ENCODE data around the gene TRIM24.
"Not testable (repeated sequence)": the region's sequence is repeated elsewhere in the genome, so short reads cannot be mapped to it uniquely, and the experiment has no call there.

Gene TRIM24

DNA sequence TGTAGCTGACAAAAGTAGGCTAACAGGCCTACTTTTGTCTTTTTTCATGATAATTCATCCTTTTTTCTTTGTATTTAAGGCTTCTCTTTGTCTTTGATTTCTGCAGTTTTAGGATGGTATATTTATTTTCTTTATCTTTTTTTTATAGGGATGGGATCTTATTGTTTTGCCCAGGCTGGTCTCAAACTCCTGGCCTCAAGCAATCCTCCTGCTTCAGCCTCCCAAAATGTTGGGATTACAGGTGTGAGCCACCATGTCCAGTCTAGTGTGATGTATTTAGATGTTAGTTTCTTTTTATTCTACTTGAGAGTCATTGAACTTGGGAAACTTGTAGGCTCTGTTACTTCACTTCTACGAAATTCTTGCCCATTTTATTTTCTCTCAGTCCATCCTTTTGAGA lies 35.4 kb downstream of the TRIM24 start:
- DNase-seq (ENCODE audit: low read depth): no peak

DNA sequence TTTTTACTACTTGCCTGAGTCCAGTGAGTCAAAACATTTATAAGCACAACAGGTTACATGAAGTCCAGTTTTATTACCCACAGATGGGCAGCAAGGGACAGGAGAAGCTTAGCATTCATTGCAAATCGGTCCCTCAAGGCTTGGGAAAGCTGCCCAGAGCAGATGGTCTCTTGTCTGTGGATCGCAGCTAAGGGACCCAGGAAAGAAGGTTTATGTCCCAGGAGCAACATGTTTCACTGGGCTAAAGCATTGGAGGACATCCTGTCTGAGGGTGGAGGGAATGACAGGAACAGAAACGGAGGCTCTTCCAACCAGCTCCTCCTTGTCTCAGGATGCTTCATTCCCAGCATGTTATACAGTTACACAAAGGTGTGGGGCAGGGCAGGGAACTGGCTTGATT lies 39.3 kb downstream of the TRIM24 start:
- no peak for DNase-seq (ENCODE audit: low read depth)

DNA sequence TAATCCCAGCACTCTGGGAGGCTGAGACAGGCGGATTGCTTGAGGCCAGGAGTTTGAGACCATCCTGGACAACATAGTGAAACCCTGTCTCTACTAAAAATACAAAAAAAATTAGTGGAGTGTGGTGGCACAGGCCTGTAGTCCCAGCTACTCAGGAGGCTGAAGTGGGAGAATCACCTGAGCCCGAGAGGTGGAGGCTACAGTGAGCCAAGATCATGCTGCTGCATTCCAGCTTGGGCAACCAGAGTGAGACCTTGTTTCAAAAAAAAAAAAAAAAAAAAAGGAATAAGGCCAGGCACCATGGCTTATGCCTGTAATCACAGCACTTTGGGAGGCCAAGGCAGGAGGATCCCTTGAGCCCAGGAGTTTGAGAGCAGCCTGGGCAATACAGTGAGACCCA lies 40.2 kb downstream of the TRIM24 start:
- not testable (repeated sequence) for DNase-seq (ENCODE audit: low read depth)

DNA sequence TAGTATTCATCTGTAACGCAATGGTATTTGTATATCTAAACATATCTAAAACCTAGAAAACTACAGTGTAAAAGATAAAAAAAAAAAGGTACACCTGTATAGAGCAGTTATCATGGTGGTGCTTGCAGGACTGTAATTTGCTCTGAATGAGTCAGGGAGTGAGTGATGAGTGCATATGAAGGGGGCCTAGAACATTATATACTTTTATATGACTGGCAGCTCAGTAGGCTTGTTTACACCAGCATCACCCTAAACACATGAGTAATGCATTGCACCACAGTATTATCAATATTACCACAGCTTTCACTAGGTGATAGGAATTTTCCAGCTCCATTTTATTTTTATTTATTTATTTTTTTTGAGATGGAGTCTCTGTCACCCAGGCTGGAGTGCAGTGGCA lies 40.8 kb downstream of the TRIM24 start:
- no peak for DNase-seq (ENCODE audit: low read depth)

DNA sequence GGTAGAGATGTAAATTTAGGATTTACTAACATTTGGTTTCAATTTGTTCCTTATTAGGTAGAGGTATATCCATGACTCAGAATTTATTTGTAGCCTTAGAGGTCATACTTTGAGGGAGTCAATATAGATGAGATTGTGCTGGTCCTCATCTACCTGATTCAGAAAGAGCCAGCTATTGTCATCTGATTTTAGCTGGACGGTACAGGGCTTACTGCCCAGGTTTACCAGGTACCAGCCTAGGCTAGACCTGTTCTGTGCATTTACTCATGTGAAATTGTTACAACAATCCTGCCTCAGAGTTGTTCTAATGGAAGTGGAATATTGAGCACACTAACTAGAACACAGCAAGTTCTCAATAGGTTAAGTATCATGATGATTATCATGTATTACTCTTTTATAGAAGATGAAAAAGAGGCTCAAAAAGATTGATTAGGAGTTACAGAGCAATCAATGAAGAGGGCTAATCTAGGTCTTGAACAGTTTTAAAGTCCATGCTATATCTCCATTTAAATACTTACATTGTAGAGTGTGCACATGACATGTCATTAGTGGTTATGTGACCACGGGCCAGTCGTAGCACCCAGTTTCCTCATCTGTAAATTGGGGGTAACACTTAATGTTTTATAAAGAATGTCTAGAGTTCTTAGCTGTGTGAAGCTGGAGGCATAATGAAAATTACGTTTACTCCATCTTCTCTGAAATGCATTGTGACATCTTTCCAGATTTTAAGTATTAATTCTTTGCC lies 42.1 kb downstream of the TRIM24 start:
- no peak for DNase-seq (ENCODE audit: low read depth)

DNA sequence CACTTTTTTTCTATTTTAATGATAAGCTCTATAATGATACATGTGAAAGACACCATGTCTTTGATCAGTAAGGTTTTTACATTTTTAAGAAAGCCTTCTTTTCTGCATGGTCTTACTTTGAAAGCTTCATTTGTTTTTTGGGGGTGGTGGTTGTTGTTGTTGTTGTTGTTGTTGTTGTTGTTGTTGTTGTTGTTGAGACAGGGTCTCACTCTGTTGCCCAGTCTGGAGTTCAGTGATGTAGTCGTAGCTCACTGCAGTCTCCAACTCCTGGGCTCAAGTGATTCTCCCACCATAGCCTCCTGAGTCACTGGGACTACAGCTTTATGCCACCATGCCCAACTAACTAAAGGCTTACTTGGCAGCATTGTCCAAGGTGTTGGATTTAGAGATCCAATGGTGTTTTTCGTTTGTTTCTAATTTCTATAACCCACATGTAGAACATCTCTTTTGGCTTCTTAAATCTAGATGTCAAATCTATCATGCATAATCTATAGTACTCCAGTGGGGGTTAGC lies 45.4 kb downstream of the TRIM24 start:
- no peak for DNase-seq (ENCODE audit: low read depth)

DNA sequence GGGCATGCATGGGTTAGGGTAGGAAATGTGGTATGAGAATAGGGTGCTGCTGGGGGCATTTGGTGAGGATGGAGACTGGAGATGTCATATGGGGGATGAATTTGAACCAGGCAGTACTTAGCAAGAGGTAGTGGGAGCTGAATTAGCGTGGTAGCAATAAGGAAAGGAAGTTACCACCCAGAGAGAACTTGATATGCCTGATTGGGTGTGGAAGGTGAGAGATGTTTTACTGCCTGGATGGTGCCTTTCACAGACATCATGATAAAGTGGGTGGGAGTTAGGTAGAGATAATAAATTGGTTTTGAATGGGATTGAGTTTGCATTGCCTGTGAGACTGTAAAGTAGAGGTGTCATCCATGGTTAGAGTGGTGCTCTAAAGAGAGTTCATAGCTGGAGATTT lies 46.7 kb downstream of the TRIM24 start:
- no peak for DNase-seq (ENCODE audit: low read depth)

DNA sequence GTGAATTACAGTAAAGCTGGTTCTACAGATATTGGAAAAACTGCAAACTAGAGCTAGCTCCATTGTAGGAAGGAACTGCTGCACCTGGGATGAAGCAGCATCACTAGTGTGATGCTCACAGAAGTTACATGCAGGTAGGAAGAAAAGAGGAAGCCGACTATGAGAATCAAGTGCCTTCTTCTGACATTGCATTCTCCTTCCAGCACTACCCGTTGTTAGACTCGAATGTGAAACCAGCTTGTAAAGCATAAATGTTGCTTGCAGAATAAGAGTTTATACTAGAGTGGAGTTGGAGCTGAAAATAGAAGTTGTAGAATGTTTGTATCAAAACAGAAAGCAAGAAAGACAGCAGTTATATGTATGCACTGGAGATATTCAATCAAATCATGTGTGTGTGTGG lies 49.9 kb downstream of the TRIM24 start:
- DNase-seq (ENCODE audit: low read depth): no peak

DNA sequence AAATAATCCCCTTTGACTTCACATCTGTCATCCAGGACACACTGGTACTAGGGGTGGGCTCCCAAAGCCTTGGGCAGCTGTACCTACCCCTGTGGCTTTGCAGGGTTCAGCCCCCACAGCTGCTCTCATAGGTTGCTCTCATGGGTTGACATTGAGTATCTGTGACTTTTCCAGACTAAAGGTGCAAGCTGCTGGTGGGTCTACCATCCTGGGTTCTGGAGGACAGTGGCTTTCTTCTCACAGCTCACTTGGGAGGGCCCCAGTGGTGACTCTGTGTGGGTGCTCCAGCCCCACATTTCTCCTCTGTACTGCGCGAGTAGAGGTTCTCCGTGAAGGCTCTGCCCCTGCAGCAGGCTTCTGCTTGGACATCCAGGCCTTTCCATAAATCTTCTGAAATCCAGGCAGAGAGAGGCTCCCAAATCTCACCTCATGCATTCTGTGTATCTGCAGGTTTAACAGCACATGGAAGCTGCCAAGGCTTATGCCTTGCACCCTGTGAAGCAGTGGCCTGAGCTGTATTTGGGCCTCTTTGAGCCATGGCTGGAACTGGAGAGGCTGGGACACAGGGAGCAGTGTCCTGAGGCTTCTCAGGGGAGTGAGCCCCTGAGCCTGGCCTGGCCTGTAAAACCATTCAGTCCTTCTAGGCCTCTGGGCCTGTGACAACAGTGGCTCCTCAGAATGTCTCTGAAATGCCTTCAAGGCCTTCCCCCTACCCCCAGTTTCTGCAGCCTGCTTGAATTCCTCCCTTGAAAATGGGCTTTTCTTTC lies 52.2 kb downstream of the TRIM24 start:
- DNase-seq (ENCODE audit: low read depth): no peak

DNA sequence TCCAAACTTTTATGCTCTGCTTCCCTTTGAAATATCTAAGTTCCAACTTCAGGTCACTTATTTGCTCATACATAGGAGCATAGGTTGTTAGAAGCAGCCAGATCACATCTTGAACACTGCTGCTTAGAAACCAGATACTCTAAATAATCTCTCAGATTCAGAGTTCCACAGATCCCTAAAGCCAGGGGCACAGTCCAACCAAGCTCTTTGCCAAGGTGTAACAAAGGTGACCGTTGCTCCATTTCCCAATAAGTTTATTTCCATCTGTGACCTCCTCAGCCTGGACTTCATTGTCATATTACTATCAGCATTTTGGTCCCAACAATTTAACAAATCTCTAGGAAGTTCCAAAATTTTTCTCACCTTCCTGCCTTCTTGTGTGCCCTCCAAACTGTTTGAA lies 52.8 kb downstream of the TRIM24 start:
- no peak for DNase-seq (ENCODE audit: low read depth)

DNA sequence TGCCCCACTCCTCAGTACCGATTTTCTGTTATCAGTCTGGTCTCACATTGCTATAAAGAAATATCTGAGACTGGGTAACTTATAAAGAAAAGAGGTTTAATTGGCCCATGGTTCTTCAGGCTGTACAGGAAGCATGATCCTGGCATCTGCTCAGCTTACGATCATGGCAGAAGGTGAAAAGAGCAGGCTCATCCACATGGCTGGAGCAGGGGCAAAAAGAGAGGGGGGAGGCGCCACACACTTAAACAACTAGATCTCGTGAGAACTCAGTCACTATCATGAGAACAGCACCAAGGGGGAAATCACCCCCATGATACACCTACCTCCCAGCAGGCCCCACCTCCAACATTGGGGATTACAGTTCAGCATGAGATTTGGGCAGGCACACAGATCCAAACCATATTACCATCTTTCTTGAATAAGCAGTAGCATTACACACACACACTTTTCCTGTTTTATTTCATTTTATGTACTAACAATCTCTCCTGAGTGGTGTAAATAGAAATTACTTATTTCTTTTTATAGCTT lies 53.3 kb downstream of the TRIM24 start:
- DNase-seq (ENCODE audit: low read depth): no peak

DNA sequence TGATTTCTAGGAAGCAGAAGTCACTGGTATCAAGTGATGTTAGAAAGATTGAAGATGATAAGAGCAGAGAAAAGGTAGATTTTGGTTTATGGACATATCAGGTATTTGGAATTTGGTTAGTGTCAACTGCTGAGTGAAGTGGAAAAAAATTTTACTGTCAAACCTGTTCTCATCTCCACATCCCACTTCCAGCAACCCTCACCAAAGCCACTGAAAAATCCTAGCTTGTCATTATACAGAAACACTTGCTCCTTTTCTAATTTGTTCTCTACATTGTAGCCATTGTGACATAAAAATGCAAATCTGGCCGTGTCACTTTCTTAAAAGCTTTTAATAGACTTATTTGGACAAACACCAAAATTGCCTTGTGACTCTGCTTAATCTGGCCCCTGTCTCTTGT lies 54.0 kb downstream of the TRIM24 start:
- no peak for DNase-seq (ENCODE audit: low read depth)

DNA sequence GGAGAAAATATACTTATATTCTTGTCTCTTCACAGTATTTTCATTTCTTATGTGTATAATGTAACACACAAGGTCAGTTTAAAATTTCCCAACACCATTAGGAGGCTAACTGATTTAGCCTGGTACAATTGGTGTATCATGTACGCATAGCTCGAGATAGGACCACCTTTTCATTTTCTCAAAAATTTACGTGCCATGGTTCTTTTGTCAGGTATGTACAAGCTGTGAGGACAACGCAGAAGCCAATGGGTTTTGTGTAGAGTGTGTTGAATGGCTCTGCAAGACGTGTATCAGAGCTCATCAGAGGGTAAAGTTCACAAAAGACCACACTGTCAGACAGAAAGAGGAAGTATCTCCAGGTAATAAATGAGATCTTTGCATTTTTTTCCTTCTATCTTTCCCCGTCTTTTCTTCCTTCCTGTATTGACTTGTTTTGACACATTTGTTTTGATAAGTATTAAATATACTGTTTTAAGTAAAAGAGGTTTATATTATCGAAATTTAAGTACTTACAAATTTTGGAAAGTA lies 55.0 kb downstream of the TRIM24 start:
- no peak for DNase-seq (ENCODE audit: low read depth)

DNA sequence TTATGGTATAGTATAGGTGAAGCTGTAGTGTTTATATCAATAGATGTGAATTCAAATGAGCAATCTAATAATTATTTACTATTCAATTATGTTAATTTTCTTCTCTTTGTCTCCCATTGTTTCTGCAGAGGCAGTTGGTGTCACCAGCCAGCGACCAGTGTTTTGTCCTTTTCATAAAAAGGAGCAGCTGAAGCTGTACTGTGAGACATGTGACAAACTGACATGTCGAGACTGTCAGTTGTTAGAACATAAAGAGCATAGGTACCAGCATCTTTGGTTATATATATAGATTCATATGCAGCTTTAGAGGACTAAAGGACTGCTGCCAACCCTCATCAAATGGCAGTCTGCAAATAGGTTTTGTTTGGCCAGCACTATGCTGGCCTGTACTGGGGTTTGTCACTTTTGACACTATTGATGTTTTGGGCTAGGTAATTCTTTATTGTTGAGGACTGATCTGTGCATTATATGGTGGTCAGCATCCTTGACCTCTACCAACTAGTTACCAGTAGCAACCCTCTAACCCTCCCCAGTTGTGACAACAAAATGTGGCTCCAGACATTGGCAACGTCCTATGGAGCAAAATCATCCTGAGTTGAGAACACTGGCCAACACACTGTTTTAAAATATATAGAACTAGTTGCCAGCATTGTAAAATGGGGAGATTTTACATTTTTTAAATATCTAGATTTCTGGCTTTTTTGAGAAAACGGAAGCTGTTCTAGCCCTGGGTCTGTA lies 59.2 kb downstream of the TRIM24 start:
- DNase-seq (ENCODE audit: low read depth): no peak

DNA sequence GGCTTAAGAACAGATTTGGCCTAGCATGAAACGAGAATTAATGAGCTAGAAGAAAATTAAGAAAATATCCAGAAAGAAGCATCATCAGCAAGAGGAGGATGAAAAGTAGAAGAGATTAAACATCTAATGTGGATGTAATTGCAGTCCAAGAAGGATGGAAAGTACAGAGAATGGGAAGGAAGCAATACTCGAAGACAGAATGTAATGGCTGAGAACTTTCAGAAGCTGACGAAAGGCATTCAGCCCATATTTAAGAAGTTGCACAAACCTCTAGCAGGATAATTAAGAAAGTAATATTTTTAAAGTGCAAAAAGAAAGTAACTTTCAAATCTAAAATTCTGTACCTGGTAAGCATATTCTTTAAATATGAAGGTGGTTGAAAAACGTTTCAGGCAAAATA lies 60.7 kb downstream of the TRIM24 start:
- DNase-seq (ENCODE audit: low read depth): no peak

DNA sequence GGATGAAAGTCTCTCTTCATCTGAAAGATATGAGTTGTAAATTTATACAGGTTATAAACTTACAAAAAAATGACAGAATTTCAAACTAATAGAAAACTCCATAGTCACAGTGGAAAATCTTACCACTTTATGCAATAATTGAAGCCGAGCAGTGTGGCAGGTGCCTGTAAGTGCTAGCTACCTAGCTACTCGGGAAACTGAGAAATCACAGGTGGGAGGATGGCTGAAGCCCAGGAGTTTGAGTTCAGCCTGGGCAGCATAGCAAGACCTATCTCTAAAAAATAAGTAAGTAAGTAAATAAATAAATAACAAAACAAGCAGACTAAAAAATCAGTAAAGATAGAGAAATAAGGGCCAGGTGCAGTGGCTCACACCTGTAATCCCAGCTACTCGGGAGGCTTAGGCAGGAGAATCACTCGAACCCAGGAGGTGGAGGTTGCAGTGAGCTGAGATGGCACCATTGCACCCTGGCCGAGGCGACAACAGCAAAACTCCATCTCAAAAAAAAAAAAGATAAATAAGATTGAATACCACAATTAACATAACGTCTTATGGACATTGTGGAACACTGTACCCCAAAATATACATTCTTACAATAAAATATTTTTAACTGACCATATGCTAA lies 61.9 kb downstream of the TRIM24 start:
- no peak for DNase-seq (ENCODE audit: low read depth)

DNA sequence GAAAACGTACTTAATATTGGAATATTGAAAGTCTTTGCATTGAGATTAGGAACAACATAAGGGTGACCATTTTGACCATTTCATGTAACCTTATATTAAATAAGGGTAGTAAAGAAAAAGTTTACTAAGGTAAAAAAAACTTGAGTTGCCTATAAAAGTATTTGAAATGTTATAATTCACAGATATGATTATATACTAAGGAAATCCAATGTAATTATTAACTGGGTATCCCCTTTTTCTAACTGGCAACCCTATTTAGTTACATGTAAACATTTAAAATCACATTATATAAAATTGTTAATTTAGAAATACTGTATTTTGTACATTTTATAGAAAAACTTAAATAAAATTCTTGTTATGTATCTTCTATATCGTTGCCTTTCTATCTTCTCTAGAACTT lies 64.2 kb downstream of the TRIM24 start:
- DNase-seq (ENCODE audit: low read depth): no peak

DNA sequence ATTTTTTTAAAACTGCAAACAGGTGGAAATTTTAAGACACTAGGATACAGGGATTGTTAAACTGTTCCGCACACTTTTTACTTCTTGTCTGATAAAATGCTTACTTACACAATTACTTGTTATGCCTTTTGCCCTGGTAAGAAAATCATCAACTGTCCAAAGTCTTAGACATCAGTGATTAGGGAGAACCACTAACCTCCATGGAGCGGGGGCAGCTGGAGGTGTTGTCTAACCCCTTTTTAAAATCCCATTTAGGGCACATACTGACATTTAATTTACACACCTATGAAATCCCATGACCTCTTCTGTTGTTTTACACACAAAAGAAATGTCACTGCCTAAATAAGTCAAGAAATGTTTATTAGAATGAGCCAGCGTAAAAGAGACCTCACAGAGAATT lies 65.7 kb downstream of the TRIM24 start:
- no peak for DNase-seq (ENCODE audit: low read depth)

DNA sequence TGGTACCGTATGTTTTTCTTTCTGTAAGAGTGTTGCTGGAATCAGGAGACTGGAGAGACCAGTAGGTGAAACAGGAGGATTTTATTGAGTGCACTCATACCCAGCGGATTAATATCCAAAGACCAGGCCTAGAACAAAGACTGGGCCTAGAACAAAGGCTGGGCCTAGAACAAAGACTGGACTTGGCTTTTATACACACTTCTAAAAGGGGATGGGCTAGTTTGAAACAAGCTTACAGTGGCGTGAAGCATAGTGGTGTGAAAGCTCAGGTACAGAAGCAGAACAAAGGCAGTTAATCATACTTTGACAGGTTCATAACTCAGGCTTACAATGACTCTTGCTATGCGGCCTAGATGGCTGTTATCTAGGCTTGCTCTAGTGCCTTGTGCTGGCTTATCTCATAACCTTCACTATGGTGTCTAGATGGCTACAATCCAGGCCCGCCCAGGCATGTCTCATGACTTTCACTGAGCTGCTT lies 67.7 kb downstream of the TRIM24 start:
- no peak for DNase-seq (ENCODE audit: low read depth)

DNA sequence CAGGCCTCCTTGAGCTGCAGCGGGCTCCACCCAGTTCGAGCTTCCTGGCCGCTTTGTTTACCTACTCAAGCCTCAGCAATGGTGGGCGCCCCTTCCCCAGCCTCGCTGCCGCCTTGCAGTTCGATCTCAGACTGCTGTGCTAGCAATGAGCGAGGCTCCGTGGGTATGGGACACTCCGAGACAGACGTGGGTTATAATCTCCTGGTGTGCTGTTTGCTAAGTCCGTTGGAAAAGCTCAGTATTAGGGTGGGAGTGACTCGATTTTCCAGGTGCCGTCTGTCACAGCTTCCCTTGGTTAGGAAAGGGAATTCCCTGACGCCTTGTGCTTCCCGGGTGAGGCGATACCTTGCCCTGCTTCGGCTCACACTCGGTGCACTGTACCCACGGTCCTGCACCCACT lies 76.8 kb downstream of the TRIM24 start:
- not testable (repeated sequence) for DNase-seq (ENCODE audit: low read depth)

DNA sequence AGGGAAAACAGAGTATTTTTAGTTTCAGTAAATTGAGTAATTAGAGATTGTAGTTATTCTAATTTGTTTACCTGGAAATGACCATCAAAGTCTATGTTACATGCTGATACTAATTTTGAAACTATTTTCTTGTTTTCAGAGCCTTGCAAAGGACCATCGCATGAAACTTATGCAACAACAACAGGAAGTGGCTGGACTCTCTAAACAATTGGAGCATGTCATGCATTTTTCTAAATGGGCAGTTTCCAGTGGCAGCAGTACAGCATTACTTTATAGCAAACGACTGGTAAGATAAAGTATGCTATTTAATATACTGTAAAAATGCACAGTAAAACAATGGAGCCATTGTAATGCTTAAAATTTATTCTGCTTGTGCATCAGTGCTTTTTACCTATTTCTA lies 78.5 kb downstream of the TRIM24 start:
- DNase-seq (ENCODE audit: low read depth): no peak
